A673 (cell line): ENCODE measurements around the gene TMOD3. TPM values are rescaled to one million over a fixed set of nuclear protein-coding genes. Genes with fewer than 3 reads are reported as not detected.

Source experiments
- BruUV-seq: library from RNA; stranded (reverse); fragments of 400-500 nt; replicated peaks from 2 replicates; lab custom pipeline; 2021; lab: Mats Ljungman, UMichigan
- CTCF ChIA-PET: fragments of 300-600 bp; sonication (Branson Sonifier 250); formaldehyde crosslinking; loops from one replicate; lab custom pipeline; 2022; ENCODE audit warnings: antibody characterized with exemption; lab: Charles Lee
- POLR2A ChIA-PET: fragments of 300-600 bp; sonication (Branson Sonifier 250); formaldehyde crosslinking; loops from one replicate; lab custom pipeline; 2022; ENCODE audit warnings: antibody characterized with exemption; ENCODE audit not compliant: low non-redundant PET; lab: Charles Lee
- DNase-seq: peaks from one replicate; pipeline ENCODE4 v3.0.0-alpha.2; 2015; ENCODE audit warnings: low spot score
- H3K27ac ChIP-seq: fragments of 200-600 bp; sonication (generic); 2 replicates; pipeline ENCODE4 v1.5.1; 2016; ENCODE audit warnings: mixed run types, low read depth, mild to moderate bottlenecking, mixed read lengths, antibody characterized with exemption, low read length; ENCODE audit not compliant: poor library complexity, severe bottlenecking
- H3K27me3 ChIP-seq: fragments of 200-600 bp; sonication (generic); replicated peaks from 2 replicates; pipeline ENCODE4 v1.6.1; 2017; ENCODE audit warnings: mixed run types, low read depth, mild to moderate bottlenecking, mixed read lengths, antibody characterized with exemption, low read length; ENCODE audit not compliant: insufficient read depth, poor library complexity
- H3K36me3 ChIP-seq: fragments of 200-600 bp; sonication (generic); 2 replicates; pipeline ENCODE4 v1.6.1; 2016; ENCODE audit warnings: mixed run types, mild to moderate bottlenecking, mixed read lengths, antibody characterized with exemption, low read length; ENCODE audit not compliant: insufficient read depth, poor library complexity, severe bottlenecking
- H3K4me1 ChIP-seq: fragments of 200-600 bp; sonication (generic); 2 replicates; pipeline ENCODE4 v1.6.1; 2017; ENCODE audit warnings: mixed run types, mild to moderate bottlenecking, mixed read lengths, antibody characterized with exemption, low read length; ENCODE audit not compliant: insufficient read depth, poor library complexity, severe bottlenecking
- H3K4me3 ChIP-seq: fragments of 200-600 bp; sonication (generic); 2 replicates; pipeline ENCODE4 v1.5.1; 2016; ENCODE audit warnings: low read depth, mixed run types, mild to moderate bottlenecking, mixed read lengths, low read length; ENCODE audit not compliant: poor library complexity, severe bottlenecking
- H3K9me3 ChIP-seq: fragments of 200-600 bp; sonication (generic); 2 replicates; pipeline ENCODE4 v1.6.1; 2016; ENCODE audit warnings: mixed run types, low read depth, mild to moderate bottlenecking, mixed read lengths, antibody characterized with exemption, low read length; ENCODE audit not compliant: poor library complexity, severe bottlenecking
- CTCF ChIP-seq: fragments of 300-800, 200-600 bp; sonication (generic); conservative IDR thresholded peaks from 2 replicates; pipeline ENCODE4 v1.5.1; 2017; ENCODE audit warnings: low read depth, mild to moderate bottlenecking, antibody characterized with exemption, low read length, moderate library complexity, mixed read lengths
- EZH2 ChIP-seq: fragments of 200-600 bp; sonication (generic); IDR thresholded peaks from 2 replicates; pipeline ENCODE4 v1.6.1; 2017; ENCODE audit warnings: borderline replicate concordance, low read depth, mild to moderate bottlenecking, mixed read lengths, antibody characterized with exemption, low read length; ENCODE audit not compliant: poor library complexity, severe bottlenecking
- intact Hi-C: fragments of 100-400 bp; cut with micrococcal nuclease; formaldehyde crosslinking; loops from one replicate; pipeline ENCODE4 v1.10.0; 2022; ENCODE audit not compliant: unreplicated experiment
- total RNA-seq: library from RNA; stranded (reverse); gene quantifications from 2 replicates; pipeline ENCODE4 v1.2.3, GENCODE V29; 2021

Gene TMOD3
- total RNA-seq, 1 experiment from 2014 or later: 66.6 TPM

GRCh38 chr15:51908316-51908715 lies 78.9 kb downstream of the TMOD3 start:
- peaks cover 45% of the 10 kb centered on the region for H3K36me3 ChIP-seq
- H3K27ac ChIP-seq: no peak overlapping the region
- intact Hi-C loops: loop anchor here (10.0 kb wide), 1 partner anchor 264 kb away; no protein-coding TSS in a partner anchor
- no peak for TF ChIP-seq EZH2
- TF ChIP-seq CTCF: no peak
- DNase-seq: peak; percentile 18
- POLR2A ChIA-PET: no interaction called here
- no peaks in the 10 kb centered on the region for H3K9me3 ChIP-seq
- no TSS peak for BruUV-seq
- CTCF ChIA-PET: interaction anchor here (0.7 kb wide), 2 partner anchors 83 to 171 kb away, joined by 4 to 7 read pairs; no protein-coding TSS in a partner anchor
- H3K4me3 ChIP-seq: no peak overlapping the region
- H3K4me1 ChIP-seq: no peaks in the 10 kb centered on the region
- H3K27me3 ChIP-seq: no peaks in the 10 kb centered on the region

- CTCF ChIA-PET: no interaction called here
- intact Hi-C loops: loop anchor here (10.0 kb wide), 1 partner anchor 265 kb away; no protein-coding TSS in a partner anchor
Measured at GRCh38 chr15:51909584-51909983, 80.1 kb downstream of the TMOD3 start.

GRCh38 chr15:51912528-51912927 lies 83.1 kb downstream of the TMOD3 start:
- ChIA-PET CTCF (no interaction called here), POLR2A (no interaction called here)
- no TSS peak for BruUV-seq
- peaks cover 24% of the 10 kb centered on the region for H3K36me3 ChIP-seq
- no peak overlapping the region for H3K27ac ChIP-seq
- no peaks in the 10 kb centered on the region for H3K27me3 ChIP-seq
- TF ChIP-seq EZH2 (no peak), CTCF (no peak)
- no peak for DNase-seq
- H3K9me3 ChIP-seq: no peaks in the 10 kb centered on the region
- no peak overlapping the region for H3K4me3 ChIP-seq
- intact Hi-C loops: no loop called here
- H3K4me1 ChIP-seq: no peaks in the 10 kb centered on the region

More at GRCh38 chr15:51909584-51909983, 80.1 kb downstream of the TMOD3 start:
- H3K27me3 ChIP-seq: no peaks in the 10 kb centered on the region
- POLR2A ChIA-PET: no interaction called here
- no peaks in the 10 kb centered on the region for H3K4me1 ChIP-seq
- no peak for TF ChIP-seq CTCF
- no peak for TF ChIP-seq EZH2
- H3K4me3 ChIP-seq: no peak overlapping the region
- peaks cover 45% of the 10 kb centered on the region for H3K36me3 ChIP-seq
- H3K27ac ChIP-seq: no peak overlapping the region
- DNase-seq: no peak
- no TSS peak for BruUV-seq
- no peaks in the 10 kb centered on the region for H3K9me3 ChIP-seq
